A673 (cell line): Measurements from ENCODE around the gene CLIC5.

ENCODE experiments used
- EZH2 ChIP-seq: fragments of 200-600 bp; sonication (generic); IDR thresholded peaks from 2 replicates; pipeline ENCODE4 v1.6.1; 2017; ENCODE audit warnings: borderline replicate concordance, low read depth, mild to moderate bottlenecking, mixed read lengths, antibody characterized with exemption, low read length; ENCODE audit not compliant: poor library complexity, severe bottlenecking
- TF ChIP-seq, protein P1 (sequence below): fragments of 300-800, 200-600 bp; sonication (generic); conservative IDR thresholded peaks from 2 replicates; pipeline ENCODE4 v1.5.1; 2017; ENCODE audit warnings: low read depth, mild to moderate bottlenecking, antibody characterized with exemption, low read length, moderate library complexity, mixed read lengths

GRCh38 chr6:46026307-46026706, 10.6 kb upstream of the CLIC5 start:
- TF ChIP-seq, protein P1, sequence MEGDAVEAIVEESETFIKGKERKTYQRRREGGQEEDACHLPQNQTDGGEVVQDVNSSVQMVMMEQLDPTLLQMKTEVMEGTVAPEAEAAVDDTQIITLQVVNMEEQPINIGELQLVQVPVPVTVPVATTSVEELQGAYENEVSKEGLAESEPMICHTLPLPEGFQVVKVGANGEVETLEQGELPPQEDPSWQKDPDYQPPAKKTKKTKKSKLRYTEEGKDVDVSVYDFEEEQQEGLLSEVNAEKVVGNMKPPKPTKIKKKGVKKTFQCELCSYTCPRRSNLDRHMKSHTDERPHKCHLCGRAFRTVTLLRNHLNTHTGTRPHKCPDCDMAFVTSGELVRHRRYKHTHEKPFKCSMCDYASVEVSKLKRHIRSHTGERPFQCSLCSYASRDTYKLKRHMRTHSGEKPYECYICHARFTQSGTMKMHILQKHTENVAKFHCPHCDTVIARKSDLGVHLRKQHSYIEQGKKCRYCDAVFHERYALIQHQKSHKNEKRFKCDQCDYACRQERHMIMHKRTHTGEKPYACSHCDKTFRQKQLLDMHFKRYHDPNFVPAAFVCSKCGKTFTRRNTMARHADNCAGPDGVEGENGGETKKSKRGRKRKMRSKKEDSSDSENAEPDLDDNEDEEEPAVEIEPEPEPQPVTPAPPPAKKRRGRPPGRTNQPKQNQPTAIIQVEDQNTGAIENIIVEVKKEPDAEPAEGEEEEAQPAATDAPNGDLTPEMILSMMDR: no peak
- no peak for TF ChIP-seq EZH2
